Activated CD4-positive, CD25-positive, alpha-beta regulatory T cell (primary cell): ENCODE results near the gene ACSL6.

ENCODE experiments used
- DNase-seq, 4 experiments: peaks; one replicate each; lab custom pipeline; 2025; lab: John Stamatoyannopoulos, UW

The ACSL6 gene, protein sequence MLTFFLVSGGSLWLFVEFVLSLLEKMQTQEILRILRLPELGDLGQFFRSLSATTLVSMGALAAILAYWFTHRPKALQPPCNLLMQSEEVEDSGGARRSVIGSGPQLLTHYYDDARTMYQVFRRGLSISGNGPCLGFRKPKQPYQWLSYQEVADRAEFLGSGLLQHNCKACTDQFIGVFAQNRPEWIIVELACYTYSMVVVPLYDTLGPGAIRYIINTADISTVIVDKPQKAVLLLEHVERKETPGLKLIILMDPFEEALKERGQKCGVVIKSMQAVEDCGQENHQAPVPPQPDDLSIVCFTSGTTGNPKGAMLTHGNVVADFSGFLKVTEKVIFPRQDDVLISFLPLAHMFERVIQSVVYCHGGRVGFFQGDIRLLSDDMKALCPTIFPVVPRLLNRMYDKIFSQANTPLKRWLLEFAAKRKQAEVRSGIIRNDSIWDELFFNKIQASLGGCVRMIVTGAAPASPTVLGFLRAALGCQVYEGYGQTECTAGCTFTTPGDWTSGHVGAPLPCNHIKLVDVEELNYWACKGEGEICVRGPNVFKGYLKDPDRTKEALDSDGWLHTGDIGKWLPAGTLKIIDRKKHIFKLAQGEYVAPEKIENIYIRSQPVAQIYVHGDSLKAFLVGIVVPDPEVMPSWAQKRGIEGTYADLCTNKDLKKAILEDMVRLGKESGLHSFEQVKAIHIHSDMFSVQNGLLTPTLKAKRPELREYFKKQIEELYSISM

DNA sequence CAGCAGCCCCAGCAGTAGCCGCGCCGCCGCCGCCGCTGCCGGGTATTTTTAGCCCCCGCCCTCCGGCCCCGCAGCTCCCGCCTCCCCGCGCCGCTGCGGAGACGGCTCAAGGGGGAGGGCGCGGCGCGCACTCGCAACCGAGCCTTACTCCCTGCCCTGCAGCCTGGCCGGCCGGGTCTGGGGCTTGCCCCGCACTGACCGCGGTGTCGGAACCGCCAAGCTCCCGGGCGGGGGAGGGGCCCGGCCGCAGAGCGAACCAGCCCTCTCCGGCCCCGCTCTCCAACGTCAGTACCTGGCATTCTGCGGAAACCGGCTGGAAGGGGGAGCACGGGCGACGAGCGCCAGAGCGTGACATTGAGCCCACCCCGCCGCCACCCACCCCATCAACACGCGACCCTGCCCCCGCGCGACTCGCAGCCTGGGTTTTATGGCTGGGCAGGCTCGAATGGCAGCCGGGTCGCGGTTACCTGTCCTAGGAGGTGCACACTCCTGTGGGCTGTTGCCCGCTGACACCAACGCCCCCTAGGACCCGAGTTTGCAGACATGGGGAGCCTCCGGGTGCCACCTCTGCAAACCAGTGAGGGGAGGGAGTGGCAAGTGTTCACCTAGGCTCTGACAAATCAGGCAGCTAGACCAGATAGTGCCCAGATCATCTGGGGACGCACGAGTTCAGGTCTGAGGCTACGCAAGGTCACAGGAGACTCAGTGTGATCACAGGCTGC is at the start of gene ACSL6:
ACSL6 (minus strand) TSS at position 37 of the 722 bp plus-strand sequence. CDS start 105 bp downstream, outside the sequence.
- DNase-seq = peak in 2 of 4 experiments; percentile 12 to 23

DNA sequence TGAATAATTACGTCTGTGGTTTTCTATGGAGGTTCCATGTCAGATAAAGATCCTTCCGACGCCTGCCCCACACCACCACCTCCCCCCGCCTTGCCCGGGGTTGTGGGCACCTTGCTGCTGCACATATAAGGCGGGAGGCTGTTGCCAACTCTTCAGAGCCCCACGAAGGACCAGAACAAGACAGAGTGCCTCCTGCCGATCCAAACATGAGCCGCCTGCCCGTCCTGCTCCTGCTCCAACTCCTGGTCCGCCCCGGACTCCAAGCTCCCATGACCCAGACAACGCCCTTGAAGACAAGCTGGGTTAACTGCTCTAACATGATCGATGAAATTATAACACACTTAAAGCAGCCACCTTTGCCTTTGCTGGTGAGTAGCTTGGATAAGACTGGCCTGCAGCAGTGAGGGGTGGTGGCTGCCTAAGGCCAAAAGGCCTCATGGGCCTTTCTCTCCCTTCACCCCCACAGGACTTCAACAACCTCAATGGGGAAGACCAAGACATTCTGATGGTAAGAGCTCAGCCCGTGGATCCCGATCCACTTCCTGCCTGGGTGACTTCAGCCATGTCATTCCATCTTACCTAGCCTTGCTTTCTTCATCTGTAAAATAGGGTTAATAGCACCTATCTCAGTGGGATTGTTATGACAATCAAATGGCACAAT is 49.2 kb upstream of the ACSL6 start, which contains the start of gene IL3:
IL3 (plus strand) TSS at position 155 of the 661 bp plus-strand sequence; CDS start at position 207, 52 bp downstream.
- no peak for DNase-seq

DNA sequence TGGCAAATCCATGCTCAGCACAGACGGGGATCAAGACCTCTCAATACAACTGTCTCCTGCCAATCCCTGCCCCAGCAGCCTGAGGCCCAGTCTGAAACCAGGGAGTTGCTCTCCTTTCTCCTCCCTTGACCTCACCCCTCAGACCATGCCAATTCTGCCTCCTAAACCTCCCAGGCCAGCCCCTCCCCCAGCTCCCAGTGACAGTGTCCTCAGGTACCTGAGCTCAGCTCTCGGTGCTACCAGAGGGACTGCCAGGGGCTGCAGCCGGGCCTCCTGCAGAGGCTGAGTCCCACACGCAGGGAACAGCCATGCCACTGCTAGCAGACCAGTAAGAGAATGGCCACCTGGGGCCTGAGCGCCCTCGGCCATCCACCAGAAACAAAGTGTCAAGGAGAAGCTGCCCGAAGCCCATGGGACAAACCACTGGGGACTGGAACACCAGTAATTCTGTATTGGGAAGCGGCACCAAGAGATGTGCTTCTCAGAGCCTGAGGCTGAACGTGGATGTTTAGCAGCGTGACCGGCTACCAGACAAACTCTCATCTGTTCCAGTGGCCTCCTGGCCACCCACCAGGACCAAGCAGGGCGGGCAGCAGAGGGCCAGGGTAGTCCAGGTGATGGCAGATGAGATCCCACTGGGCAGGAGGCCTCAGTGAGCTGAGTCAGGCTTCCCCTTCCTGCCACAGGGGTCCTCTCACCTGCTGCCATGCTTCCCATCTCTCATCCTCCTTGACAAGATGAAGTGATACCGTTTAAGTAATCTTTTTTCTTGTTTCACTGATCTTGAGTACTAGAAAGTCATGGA is 48.4 kb upstream of the ACSL6 start:
- DNase-seq = no peak

DNA sequence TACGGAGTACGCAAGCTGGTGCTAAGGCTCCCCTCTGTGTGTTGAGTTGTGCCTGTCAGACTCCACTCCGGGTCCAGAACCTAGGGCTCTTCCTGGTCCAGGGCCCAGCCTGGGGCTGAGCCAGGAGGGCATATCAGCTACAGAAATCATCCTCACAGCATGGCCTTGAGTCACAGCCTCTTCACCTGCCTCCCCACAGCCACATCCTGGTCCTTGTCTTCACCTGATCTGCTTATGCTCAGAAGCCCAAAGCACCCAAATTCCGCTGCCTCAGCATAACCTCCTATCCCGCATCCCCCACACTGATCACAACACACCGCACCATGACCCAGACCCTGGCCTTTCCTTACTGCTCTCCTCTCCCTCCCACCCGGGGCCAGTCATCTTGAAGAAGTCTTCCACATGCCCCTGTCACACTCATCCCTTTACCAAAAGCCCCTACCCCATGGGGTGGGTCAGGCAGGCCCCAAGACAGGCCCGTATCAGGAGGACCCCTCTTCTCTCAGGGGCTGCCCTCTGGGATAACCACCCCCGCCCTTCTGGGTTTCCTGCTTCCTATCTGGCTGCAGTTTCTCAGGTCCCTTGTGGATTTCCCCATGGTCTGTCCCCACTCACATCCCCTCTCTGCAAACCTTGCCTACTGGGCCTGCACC is 47.7 kb upstream of the ACSL6 start:
- DNase-seq = no peak

DNA sequence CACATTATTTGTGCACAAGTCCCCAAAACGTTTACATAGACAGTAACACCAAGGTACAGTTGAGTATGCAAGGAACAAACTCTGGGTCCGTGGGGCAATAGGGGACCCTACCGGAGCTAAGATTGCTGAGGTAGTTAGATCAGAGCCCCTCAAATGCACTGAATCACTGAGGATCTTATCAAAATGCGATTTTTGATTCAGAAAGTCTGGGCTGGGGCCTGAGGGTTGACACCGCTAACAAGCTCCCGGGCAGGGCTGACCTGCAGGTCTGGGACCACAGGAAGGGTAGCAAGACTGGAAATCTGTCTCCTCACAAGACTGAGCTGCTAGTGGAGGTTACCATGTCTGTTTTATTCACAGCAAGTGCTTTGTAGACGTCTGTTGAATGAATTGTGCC is 47.2 kb upstream of the ACSL6 start:
- DNase-seq = no peak

DNA sequence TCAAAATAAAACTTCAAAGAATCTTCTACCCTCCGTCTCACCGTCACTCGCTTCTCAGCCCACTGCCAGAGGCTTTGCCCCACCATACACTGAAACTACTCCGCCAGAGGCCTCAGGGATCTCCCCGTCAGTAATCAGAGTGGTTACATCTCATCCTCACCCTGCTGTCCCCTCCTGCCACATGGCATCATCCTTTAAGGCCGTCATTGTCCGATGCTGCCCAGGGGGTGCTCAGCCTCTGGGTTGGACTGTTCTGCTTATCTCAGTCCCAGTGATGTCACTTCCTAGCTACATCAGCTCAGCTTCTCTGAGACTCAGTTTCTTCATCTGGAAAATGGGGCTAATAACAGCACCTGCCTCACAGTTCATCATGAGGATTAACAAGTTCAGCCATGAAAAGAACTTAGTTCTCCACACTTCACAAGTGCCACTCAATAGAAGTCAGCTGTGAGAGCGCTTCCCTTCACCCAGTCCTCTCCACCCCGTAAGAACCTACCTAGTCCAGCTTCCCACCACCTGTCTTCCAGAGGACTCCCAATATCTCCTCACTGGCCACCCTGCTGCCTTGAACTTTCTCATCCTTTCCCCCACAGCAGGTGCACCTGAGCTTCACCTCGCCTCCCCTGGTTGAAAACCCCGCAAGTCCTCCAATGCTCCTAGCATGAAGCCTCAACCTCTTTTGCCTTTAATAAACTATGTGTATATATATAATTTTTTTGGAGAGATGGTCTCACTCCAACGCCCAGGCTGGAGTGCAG is 46.2 kb upstream of the ACSL6 start:
- DNase-seq = no peak

DNA sequence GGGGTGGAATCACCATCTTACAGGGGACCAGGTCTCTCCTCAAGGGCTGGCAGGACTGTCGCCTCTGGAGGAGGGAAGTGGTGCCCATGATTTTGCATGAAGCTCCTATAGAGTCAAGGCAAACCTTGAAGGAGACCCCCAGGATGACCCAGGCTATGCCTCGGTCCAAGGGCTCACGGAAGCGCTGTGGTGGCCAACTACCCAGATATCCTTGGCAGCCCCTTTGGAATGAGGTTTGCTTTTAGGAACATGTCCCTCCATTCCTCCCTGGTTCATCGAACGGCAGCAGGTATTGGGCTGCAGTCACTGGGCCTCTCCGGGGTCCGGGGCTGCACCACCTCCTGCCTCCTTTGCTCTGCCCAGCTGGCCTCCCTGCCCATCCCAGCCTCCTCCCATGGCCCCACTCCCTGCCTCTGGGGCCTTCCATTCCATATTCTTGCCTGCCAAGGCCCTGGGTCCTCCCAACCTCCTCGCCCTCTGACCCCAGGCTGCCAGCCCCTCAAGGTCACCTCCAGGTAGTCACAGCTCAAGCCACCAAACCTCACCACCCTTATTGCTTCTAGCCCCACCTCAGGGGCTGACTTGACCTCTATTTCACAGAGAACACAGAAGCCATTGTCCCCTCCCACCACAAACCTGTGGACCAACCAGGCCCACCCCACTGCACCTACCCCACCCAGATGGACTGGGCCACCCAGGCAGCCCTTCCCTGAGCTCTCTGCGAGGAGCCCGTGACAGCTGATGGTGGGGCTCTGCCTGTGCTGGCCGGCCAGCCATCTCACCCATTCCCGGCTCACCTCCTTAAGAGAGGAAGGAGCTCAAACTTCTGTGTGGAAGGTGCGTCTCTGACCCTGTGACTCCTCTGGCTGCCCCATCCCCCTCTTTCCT is 45.4 kb upstream of the ACSL6 start:
- DNase-seq = no peak

DNA sequence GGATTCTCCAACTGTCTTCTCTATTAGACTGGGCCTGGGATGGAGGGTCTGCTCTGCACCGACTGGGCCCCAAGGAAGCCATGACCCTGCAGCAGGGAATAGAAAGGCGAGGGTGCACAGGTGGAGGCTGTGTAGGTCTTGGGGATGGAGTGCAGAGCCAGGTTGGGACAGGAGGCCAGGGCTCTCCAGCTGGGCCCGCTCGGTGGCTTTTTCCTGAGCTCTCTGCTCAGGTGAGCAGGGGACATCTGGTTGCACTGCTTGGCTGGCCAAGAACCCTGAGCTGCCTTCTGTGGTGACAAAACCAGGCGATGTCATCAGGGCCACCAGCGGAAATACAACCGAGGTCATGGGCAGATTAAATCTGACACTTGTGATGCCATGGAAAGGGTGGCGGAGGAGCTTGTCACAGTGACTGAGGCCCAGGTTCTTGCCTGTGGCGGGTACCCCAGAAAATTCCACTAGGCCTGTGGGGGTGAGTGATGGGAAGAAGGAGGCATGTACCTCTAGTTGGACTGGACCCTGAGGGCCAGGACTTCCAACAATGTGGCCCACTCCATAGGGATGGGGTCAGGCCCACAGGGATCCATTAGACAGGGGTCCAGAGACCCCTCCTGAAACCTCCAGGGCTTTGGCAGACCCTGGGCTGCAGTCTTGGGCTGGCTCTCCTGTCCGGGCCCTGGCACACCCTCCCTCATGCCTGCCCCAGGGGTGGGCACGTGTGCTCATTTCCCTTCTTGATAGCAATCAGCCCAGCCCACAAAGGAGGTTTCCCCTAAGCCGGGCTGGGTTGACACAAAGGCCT is 44.6 kb upstream of the ACSL6 start:
- DNase-seq = no peak

DNA sequence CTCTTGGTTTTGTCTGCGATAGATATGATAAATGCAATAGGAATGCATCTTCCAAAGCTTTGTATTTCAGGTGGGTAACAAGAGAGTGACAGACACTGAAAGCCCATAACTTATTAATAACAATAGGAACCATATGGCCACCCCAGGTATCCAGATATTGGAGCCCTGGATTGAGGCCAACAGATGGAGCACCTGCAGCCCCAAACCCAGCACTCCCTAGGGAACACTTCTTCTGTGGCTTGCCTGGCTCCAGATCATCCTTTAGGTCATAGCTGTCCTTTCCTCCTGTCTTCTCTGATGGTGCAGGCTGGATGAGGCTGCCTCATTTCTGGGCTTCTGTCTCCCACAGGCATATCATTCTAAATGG is 44.0 kb upstream of the ACSL6 start:
- DNase-seq = no peak

DNA sequence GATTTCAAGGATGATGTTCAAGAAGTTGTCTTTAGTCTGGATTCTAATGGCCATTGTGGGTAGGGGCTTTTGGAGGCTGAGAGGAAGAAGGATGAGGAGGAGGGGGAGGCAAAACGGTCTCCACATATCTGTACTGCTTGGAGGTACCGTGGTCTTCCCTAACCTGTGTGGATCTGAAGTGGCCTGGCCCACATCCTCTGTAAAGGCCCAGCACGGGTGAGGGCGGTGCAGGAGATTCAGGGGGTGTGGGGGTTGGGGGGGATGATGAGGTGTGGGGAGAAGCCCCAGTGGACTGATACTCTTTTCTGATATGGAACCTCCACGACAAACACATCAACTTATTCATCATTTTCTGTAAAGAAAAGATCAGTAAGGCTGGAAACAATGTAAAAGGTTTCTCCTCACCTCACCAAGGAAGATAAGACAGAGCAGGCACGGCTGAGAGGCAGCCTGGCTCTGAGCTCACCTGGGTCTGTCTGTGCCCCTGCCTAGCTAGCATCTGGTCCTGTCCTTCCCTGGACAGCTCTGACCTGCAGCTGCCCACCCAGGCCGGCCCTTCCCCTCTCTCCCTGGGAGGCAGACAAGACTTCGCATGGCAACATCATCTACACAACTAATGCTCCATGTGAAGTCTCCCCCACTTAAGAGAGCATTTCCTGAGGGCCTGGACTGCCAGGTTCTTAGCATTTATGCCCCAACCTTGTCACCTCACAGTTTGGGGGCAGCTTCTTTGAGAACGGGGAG is 43.4 kb upstream of the ACSL6 start:
- DNase-seq = no peak

DNA sequence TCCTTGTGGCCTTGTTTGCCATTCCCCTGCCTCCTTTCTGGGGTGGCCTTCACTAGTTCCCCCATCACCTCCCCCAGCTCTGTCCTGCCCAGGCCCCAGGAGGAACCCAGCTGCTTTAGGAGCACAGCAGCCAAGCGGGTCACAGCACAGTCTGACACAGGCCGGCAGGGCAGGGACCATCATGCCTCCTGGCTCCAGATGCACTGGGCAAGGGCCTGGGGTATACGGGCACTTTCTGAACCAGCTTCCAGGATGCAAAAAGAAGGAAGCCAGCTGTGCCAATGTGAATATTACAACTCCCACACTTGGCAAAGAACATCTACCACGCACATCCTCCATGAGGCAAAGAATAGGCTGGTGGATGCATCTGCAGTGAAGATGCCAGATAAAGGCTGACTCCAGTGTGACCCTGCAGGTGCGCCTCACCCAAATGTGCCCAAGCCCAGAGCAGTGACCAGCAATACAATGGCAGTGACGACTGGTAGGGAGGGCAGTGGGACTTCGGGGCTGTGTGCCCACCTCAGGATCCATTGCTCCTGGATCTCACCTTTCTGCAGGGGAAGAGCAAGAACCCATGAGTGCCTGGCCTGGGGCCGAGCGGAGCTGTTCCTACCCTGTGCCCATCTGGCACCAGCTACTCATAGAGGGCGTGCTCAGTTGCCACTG is 42.7 kb upstream of the ACSL6 start:
- DNase-seq = no peak

DNA sequence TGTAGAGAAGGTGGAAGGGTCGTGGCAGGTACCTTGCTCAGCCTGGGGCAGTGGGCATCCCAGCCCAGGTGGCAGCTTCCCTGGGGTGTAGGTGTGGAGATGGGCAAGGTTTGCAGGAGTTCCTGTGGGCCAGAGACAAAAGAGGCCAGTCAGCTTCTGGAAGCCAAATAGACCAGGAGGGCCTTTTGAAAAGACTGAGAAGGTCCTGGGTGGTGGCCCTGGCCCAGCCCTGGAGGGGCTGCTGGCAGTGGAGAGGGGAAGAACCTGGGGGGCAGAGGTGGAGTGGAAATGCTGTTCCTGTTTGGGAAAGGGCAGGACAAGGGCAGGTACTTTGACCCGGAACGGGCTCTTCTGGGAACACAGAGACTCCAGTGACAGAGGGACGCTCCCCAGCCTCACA is 42.0 kb upstream of the ACSL6 start:
- no peak for DNase-seq

DNA sequence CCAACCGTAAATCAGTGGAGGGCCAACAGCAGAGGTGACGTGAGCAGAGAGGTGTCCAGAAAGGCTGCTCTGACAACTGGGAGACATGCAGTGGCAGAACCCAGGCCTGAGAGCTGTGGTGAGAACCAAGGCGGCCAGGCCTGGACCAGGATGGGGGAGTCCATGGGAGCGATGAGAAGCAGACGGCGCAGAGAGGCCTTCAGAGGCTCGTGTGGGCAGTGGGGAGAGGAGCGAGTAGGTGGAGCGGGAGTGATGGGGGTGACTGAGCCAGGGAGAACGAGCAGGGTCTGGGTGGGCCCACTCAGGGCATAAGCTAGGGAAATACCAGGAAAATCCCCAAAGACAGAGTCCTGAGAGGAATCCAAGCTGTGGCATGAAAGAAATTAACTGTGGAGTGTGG is 41.1 kb upstream of the ACSL6 start:
- no peak for DNase-seq

DNA sequence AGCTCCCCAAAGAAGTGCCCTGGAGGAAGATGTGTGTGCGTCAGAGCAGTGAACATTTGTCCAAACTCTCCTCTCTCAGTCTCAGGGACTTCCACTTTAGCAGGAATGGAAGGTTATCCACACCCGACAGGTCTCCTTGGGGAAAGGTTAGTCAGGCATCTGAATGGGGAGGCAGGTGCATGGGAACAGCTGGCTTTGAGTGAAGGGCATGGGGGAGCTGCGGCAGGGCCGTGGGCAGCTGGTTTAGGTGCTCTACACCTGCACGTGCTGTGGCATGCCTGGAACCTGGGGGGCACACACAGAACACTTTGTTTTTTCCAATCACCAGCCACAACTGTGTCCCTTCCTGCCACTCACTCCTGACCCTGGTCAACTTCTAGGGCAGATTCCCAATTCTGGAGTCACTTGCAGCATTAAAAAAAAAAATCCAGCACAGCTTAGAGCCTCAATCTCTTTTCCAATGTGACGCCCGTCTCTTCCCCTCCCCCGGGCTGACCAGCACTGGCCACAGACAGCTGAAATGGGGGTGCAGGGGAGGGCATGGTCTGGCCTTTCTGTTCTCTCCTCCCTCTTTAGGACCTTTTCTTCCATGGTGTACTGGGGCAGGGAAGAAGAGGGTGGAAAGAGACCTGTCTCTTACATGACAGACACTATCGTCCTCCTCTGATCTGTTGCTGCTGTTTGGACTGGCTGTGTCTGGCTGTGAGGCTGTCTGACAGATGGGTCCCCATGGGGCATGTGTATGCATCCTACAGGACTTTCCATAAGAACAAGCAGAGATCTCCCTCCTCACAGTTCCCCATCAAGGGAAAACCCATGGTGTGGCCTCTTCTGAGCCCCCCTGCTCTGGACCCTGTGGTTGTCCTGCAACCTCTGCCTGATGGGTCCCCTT is 39.4 kb upstream of the ACSL6 start:
- DNase-seq = no peak

DNA sequence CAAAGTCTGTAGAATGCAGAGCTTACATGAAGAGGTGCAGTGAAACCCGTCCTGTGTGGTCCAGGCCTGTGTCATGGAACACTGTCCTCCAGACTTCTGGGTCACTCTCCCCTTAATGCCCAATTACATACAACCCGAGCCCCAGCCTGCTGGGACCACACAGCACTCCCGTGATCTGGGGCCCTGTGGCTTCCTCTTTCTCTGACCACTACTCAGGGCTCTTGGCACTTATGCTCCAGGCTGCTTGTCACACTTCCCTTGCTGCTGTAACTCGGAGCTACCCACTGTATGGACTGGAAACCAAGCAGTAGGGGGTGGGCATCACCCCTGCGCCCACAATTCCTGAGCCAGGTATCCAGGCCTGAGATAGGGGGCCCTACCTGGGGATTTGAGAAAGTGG is 38.7 kb upstream of the ACSL6 start:
- no peak for DNase-seq

DNA sequence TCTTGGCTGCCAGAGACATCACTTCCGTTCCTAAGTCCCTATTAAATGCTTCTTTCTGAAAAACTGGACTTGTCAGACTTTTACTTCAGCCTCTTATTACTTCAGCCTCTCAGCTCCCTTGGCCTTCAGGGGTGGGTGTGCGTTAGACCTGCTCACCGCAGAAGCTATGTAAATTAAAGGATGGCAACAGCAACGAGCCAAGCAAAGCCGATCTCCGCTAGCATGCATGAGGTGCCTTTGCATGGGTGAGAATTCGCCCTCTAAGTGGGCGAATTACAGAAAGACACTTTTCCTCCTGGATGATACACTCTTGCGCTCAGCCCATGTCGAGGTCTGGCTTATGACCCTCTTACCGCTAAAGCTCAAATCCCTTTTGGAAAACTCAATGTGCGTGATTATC is 38.1 kb upstream of the ACSL6 start:
- DNase-seq = no peak
